ENCODE results near the gene EIF3J. TPM values are rescaled to one million over a fixed set of nuclear protein-coding genes. Genes with fewer than 3 reads are reported as not detected.

The EIF3J gene
- total and polyA plus RNA-seq, 2 experiments from 2014 or later, result 25.2 to 35.9 TPM

DNA sequence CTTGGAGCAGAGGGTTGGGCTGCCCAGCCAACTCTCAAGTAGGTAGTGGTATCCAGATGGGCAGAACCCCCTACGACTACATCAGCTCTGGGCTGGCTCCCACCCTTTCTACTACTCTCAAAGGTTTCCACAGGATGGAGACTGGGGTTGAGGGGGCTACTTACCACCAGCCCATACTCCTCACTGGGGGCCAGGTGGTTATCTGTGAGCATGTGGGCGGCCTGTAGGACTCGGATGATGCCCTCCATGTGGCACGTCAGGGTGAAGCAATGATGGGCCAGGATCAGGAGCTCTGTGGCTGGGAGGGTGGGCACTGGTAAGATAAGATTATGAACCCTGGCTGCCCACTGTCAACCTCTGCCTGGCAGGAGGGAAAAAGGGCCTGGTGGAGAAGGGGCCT is 33.4 kb downstream of the EIF3J start:
- no peak for DNase-seq
- no peaks in the 10 kb centered on the region for H3K79me2 ChIP-seq (ENCODE audit: insufficient read depth)
- H3K36me3 ChIP-seq (ENCODE audit: low read depth), result peaks cover 19% of the 10 kb centered on the region
- H2AFZ ChIP-seq, result no peak overlapping the region
- no peaks in the 10 kb centered on the region for H4K20me1 ChIP-seq (ENCODE audit: insufficient read depth)
- TF ChIP-seq EZH2phosphoT487 (IDR thresholded peaks at IDR 0.05; ENCODE audit: insufficient read depth, low read depth), result no peak
- TF ChIP-seq EZH2 (IDR thresholded peaks at IDR 0.05; ENCODE audit: insufficient read depth, poor library complexity, severe bottlenecking), result no peak
- H3K27me3 ChIP-seq (replicated peaks; ENCODE audit: insufficient read depth), result no peaks in the 10 kb centered on the region
- no peak overlapping the region for H3K4me3 ChIP-seq
- H3K4me1 ChIP-seq (ENCODE audit: insufficient read depth), result no peaks in the 10 kb centered on the region
- H3K9me2 ChIP-seq (ENCODE audit: insufficient read depth), result no peaks in the 10 kb centered on the region
- peaks cover 18% of the 10 kb centered on the region for H3F3A ChIP-seq (ENCODE audit: insufficient read depth)
- H3K27ac ChIP-seq, result no peak overlapping the region
- H3K9me3 ChIP-seq (ENCODE audit: low read depth), result no peaks in the 10 kb centered on the region
- WGBS, 2 experiments (ENCODE audit: low coverage in 1 of 2, low lambda C conversion rate in 2 of 2, missing lambda C conversion rate in 2 of 2), result 97 to 100% methylated on average over 4 of the region's 4 CpGs
- in situ Hi-C loops (cut with MboI), result no loop called here
- H3K4me2 ChIP-seq (ENCODE audit: unreplicated experiment), result no peak overlapping the region
- no peak overlapping the region for H3K9ac ChIP-seq

GRCh38 chr15:44573386-44573785 is 36.4 kb downstream of the EIF3J start:
- TF ChIP-seq EZH2 (IDR thresholded peaks at IDR 0.05; ENCODE audit: insufficient read depth, poor library complexity, severe bottlenecking) (no peak), EZH2phosphoT487 (IDR thresholded peaks at IDR 0.05; ENCODE audit: insufficient read depth, low read depth) (no peak)
- no peaks in the 10 kb centered on the region for H4K20me1 ChIP-seq (ENCODE audit: insufficient read depth)
- H3K36me3 ChIP-seq (ENCODE audit: low read depth), result peaks cover 11% of the 10 kb centered on the region; the same call in 1 of the 2 replicates
- no peaks in the 10 kb centered on the region for H3K9me2 ChIP-seq (ENCODE audit: insufficient read depth)
- no peak for DNase-seq
- H3K4me1 ChIP-seq (ENCODE audit: insufficient read depth), result no peaks in the 10 kb centered on the region
- H3K9ac ChIP-seq, result no peak overlapping the region
- no peaks in the 10 kb centered on the region for H3K79me2 ChIP-seq (ENCODE audit: insufficient read depth)
- WGBS, 2 experiments (ENCODE audit: low coverage in 1 of 2, low lambda C conversion rate in 2 of 2, missing lambda C conversion rate in 2 of 2), result 97% methylated on average over 6 of the region's 6 CpGs
- no peak overlapping the region for H3K27ac ChIP-seq
- in situ Hi-C loops (cut with MboI), result no loop called here
- no peaks in the 10 kb centered on the region for H3K27me3 ChIP-seq (replicated peaks; ENCODE audit: insufficient read depth)
- H3K4me3 ChIP-seq, result no peak overlapping the region
- H3K4me2 ChIP-seq (ENCODE audit: unreplicated experiment), result no peak overlapping the region
- peaks cover 13% of the 10 kb centered on the region for H3F3A ChIP-seq (ENCODE audit: insufficient read depth)
- H2AFZ ChIP-seq, result no peak overlapping the region
- H3K9me3 ChIP-seq (ENCODE audit: low read depth), result no peaks in the 10 kb centered on the region

GRCh38 chr15:44574734-44575133 is 37.8 kb downstream of the EIF3J start:
- Histone ChIP-seq H3K4me3 (no peak overlapping the region), H3K9me2 (ENCODE audit: insufficient read depth) (no peaks in the 10 kb centered on the region), H3K4me2 (ENCODE audit: unreplicated experiment) (no peak overlapping the region), H3K27me3 (replicated peaks; ENCODE audit: insufficient read depth) (no peaks in the 10 kb centered on the region), H3F3A (ENCODE audit: insufficient read depth) (peaks cover 4% of the 10 kb centered on the region; the same call in 1 of the 2 replicates), H3K9me3 (ENCODE audit: low read depth) (no peaks in the 10 kb centered on the region), H3K79me2 (ENCODE audit: insufficient read depth) (peaks cover 6% of the 10 kb centered on the region; the same call in 1 of the 2 replicates), H4K20me1 (ENCODE audit: insufficient read depth) (no peaks in the 10 kb centered on the region), H2AFZ (no peak overlapping the region), H3K9ac (no peak overlapping the region), H3K4me1 (ENCODE audit: insufficient read depth) (no peaks in the 10 kb centered on the region), H3K36me3 (ENCODE audit: low read depth) (peaks cover 15% of the 10 kb centered on the region; the same call in 1 of the 2 replicates), H3K27ac (no peak overlapping the region)
- in situ Hi-C loops (cut with MboI), result loop anchor here (25.0 kb wide), 1 partner anchor 163 kb away; the partner anchor contains the start of gene TRIM69
- DNase-seq, result no peak
- TF ChIP-seq EZH2 (IDR thresholded peaks at IDR 0.05; ENCODE audit: insufficient read depth, poor library complexity, severe bottlenecking) (no peak), EZH2phosphoT487 (IDR thresholded peaks at IDR 0.05; ENCODE audit: insufficient read depth, low read depth) (no peak)
- WGBS, 2 experiments (ENCODE audit: low coverage in 1 of 2, low lambda C conversion rate in 2 of 2, missing lambda C conversion rate in 2 of 2), result 83 to 100% methylated on average over 1 of the region's 1 CpG

DNA sequence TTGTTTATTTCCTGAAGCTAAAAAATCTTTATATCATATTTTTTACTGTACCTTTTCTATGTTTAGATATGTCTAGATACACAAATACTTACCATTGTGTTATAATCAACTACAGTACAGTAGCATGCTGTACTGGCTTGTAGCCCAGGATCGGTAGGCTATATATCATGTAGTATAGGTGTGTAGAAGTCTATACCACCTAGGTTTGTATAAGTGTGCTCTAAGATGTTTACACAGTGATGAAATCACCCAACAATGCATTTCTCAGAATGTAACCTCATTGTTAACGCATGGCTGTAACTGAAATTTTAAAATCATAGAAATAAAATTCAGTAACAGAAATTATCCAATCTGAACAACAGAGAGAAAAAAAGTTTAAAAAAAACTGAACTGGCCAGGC is 43.2 kb downstream of the EIF3J start:
- peaks cover 6% of the 10 kb centered on the region; the same call in 1 of the 2 replicates for H3K79me2 ChIP-seq (ENCODE audit: insufficient read depth)
- H3K27me3 ChIP-seq (replicated peaks; ENCODE audit: insufficient read depth), result no peaks in the 10 kb centered on the region
- TF ChIP-seq EZH2phosphoT487 (IDR thresholded peaks at IDR 0.05; ENCODE audit: insufficient read depth, low read depth) (no peak), EZH2 (IDR thresholded peaks at IDR 0.05; ENCODE audit: insufficient read depth, poor library complexity, severe bottlenecking) (no peak)
- peaks cover 5% of the 10 kb centered on the region; the same call in 1 of the 2 replicates for H3F3A ChIP-seq (ENCODE audit: insufficient read depth)
- H3K9ac ChIP-seq, result no peak overlapping the region
- H4K20me1 ChIP-seq (ENCODE audit: insufficient read depth), result no peaks in the 10 kb centered on the region
- no peak overlapping the region for H3K4me2 ChIP-seq (ENCODE audit: unreplicated experiment)
- H3K9me3 ChIP-seq (ENCODE audit: low read depth), result no peaks in the 10 kb centered on the region
- 99 to 100% methylated on average over 2 of the region's 2 CpGs for WGBS, 2 experiments (ENCODE audit: low coverage in 1 of 2, low lambda C conversion rate in 2 of 2, missing lambda C conversion rate in 2 of 2)
- peaks cover 44% of the 10 kb centered on the region; the same call in 1 of the 2 replicates for H3K36me3 ChIP-seq (ENCODE audit: low read depth)
- no peak overlapping the region for H3K4me3 ChIP-seq
- H3K4me1 ChIP-seq (ENCODE audit: insufficient read depth), result no peaks in the 10 kb centered on the region
- H3K9me2 ChIP-seq (ENCODE audit: insufficient read depth), result no peaks in the 10 kb centered on the region
- no peak for DNase-seq
- H2AFZ ChIP-seq, result no peak overlapping the region
- no peak overlapping the region for H3K27ac ChIP-seq
- in situ Hi-C loops (cut with MboI), result loop anchor here (25.0 kb wide), 1 partner anchor 157 kb away; the partner anchor contains the start of gene TRIM69

Measured in GM23248 (cell line).